ENCODE measurements around the gene CDH23.

- TF ChIP-seq REST (IDR thresholded peaks at IDR 0.05; ENCODE audit: borderline replicate concordance) (no peak), CTCF (IDR thresholded peaks at IDR 0.05; ENCODE audit: poor library complexity, severe bottlenecking) (no peak), SMC3 (conservative IDR thresholded peaks at IDR 0.05; ENCODE audit: poor library complexity) (no peak), EZH2 (IDR thresholded peaks at IDR 0.05; ENCODE audit: borderline replicate concordance, insufficient read depth, low read length, poor library complexity, severe bottlenecking) (no peak), POLR2AphosphoS5 (IDR thresholded peaks at IDR 0.05) (no peak), TAF1 (IDR thresholded peaks at IDR 0.05; ENCODE audit: low read depth) (no peak)
These were observed 87.4 kb downstream of the CDH23 start for GRCh38 chr10:71483885-71484751.

All from neural cell (in vitro differentiated cells).